HEK293 (cell line): ENCODE results near the gene RETNLB.

ENCODE experiments used
- CTCF ChIA-PET: fragments of 350-600 bp; formaldehyde crosslinking; extraction: SDS; loops from one replicate; lab custom pipeline; 2021; ENCODE audit warnings: antibody characterized with exemption; lab: Yijun Ruan, JAX
- POLR2A ChIA-PET: fragments of 300-600 bp; formaldehyde crosslinking; extraction: SDS; loops from one replicate; lab custom pipeline; 2020; ENCODE audit warnings: antibody characterized with exemption, inconsistent platforms; lab: Yijun Ruan, JAX
- H3K27ac ChIP-seq: fragments of 200-500 bp; sonication (Bioruptor generic); 2 replicates; pipeline ENCODE4 v1.5.1; 2014; ENCODE audit warnings: low read depth, low read length, control low read depth, inconsistent platforms; ENCODE audit errors: extremely low read depth
- H3K36me3 ChIP-seq, 2 experiments: fragments of 200-500 bp in 1 of 2; sonication (Bioruptor generic) in 1 of 2; 1 replicate in 1 of 2; 2 replicates in 1 of 2; pipeline ENCODE4 v1.5.1; 2014 to 2017; ENCODE audit warnings: inconsistent platforms in 2 of 2, low read length in 2 of 2; ENCODE audit not compliant: control insufficient read depth in 2 of 2, insufficient read depth in 1 of 2
- H3K4me1 ChIP-seq: fragments of 200-500 bp; sonication (Bioruptor generic); 2 replicates; pipeline ENCODE4 v1.5.1; 2014; ENCODE audit warnings: mild to moderate bottlenecking, low read length, inconsistent platforms; ENCODE audit not compliant: control insufficient read depth, insufficient read depth
- H3K4me3 ChIP-seq: 2 replicates; pipeline ENCODE4 v1.5.1; 2011; ENCODE audit warnings: low read depth, mild to moderate bottlenecking, control low read depth, low read length, moderate library complexity
- H3K9me3 ChIP-seq: fragments of 200-500 bp; sonication (Bioruptor generic); 2 replicates; pipeline ENCODE4 v1.5.1; 2014; ENCODE audit warnings: low read depth, low read length, inconsistent platforms; ENCODE audit not compliant: control insufficient read depth, insufficient read depth
- ELK4 ChIP-seq: IDR thresholded peaks from 2 replicates; pipeline ENCODE4 v1.6.1; 2011; ENCODE audit warnings: mild to moderate bottlenecking, low read depth, low read length, borderline replicate concordance
- KLF17 ChIP-seq: fragments of 450-650 bp; formaldehyde crosslinking; IDR thresholded peaks from 2 replicates; pipeline ENCODE4 v1.5.1; 2016; ENCODE audit warnings: missing biosample characterization, missing genetic modification characterization
- KLF7 ChIP-seq: fragments of 450-650 bp; formaldehyde crosslinking; IDR thresholded peaks from 2 replicates; pipeline ENCODE4 v1.5.1; 2016; ENCODE audit warnings: missing biosample characterization, missing genetic modification characterization, borderline replicate concordance
- MEIS1 ChIP-seq: sonication (generic); formaldehyde crosslinking; IDR thresholded peaks from 2 replicates; pipeline ENCODE4 v1.8.1; 2022; ENCODE audit warnings: missing genetic modification reagents, mild to moderate bottlenecking, borderline replicate concordance
- PATZ1 ChIP-seq: fragments of 450-650 bp; formaldehyde crosslinking; IDR thresholded peaks from 2 replicates; pipeline ENCODE4 v1.5.1; 2016; ENCODE audit warnings: missing biosample characterization, missing genetic modification characterization
- PRDM2 ChIP-seq: fragments of 450-650 bp; formaldehyde crosslinking; IDR thresholded peaks from 2 replicates; pipeline ENCODE4 v1.5.1; 2016; ENCODE audit warnings: missing biosample characterization, missing genetic modification characterization, borderline replicate concordance
- SCRT1 ChIP-seq: fragments of 450-650 bp; formaldehyde crosslinking; IDR thresholded peaks from 2 replicates; pipeline ENCODE4 v1.5.1; 2016; ENCODE audit warnings: missing biosample characterization, missing genetic modification characterization, borderline replicate concordance
- SCRT2 ChIP-seq: fragments of 450-650 bp; formaldehyde crosslinking; IDR thresholded peaks from 2 replicates; pipeline ENCODE4 v1.5.1; 2016; ENCODE audit warnings: missing biosample characterization, missing genetic modification characterization
- SP3 ChIP-seq: fragments of 450-650 bp; formaldehyde crosslinking; IDR thresholded peaks from 2 replicates; pipeline ENCODE4 v1.5.1; 2016; ENCODE audit warnings: missing biosample characterization, missing genetic modification characterization
- TCF7L2 ChIP-seq: IDR thresholded peaks from 2 replicates; pipeline ENCODE4 v1.6.1; 2011; ENCODE audit warnings: low read depth, mild to moderate bottlenecking, inconsistent platforms, low read length, moderate library complexity, borderline replicate concordance
- ZFP69B ChIP-seq: fragments of 450-650 bp; formaldehyde crosslinking; IDR thresholded peaks from 2 replicates; pipeline ENCODE4 v1.5.1; 2016; ENCODE audit warnings: missing biosample characterization, missing genetic modification characterization
- ZNF140 ChIP-seq: fragments of 450-650 bp; formaldehyde crosslinking; IDR thresholded peaks from 2 replicates; pipeline ENCODE4 v1.5.1; 2016; ENCODE audit warnings: missing biosample characterization, missing genetic modification characterization
- ZNF221 ChIP-seq: fragments of 450-650 bp; formaldehyde crosslinking; IDR thresholded peaks from 2 replicates; pipeline ENCODE4 v1.5.1; 2017; ENCODE audit warnings: missing biosample characterization, missing genetic modification characterization, borderline replicate concordance
- ZNF280D ChIP-seq: fragments of 450-650 bp; formaldehyde crosslinking; IDR thresholded peaks from 2 replicates; pipeline ENCODE4 v1.5.1; 2016; ENCODE audit warnings: missing biosample characterization, missing genetic modification characterization
- ZNF362 ChIP-seq: fragments of 450-650 bp; formaldehyde crosslinking; IDR thresholded peaks from 2 replicates; pipeline ENCODE4 v1.5.1; 2016; ENCODE audit warnings: missing biosample characterization, missing genetic modification characterization
- ZNF501 ChIP-seq: fragments of 450-650 bp; formaldehyde crosslinking; IDR thresholded peaks from 2 replicates; pipeline ENCODE4 v1.5.1; 2016; ENCODE audit warnings: missing biosample characterization, missing genetic modification characterization
- ZNF549 ChIP-seq: fragments of 450-650 bp; IDR thresholded peaks from 2 replicates; pipeline ENCODE4 v1.5.1; 2018; ENCODE audit warnings: missing biosample characterization, missing genetic modification characterization, mild to moderate bottlenecking, inconsistent platforms, moderate library complexity
- ZNF585B ChIP-seq: fragments of 450-650 bp; formaldehyde crosslinking; IDR thresholded peaks from 2 replicates; pipeline ENCODE4 v1.5.1; 2016; ENCODE audit warnings: missing biosample characterization, missing genetic modification characterization
- ZNF654 ChIP-seq: fragments of 450-650 bp; formaldehyde crosslinking; IDR thresholded peaks from 2 replicates; pipeline ENCODE4 v1.5.1; 2016; ENCODE audit warnings: low read depth, missing biosample characterization, missing genetic modification characterization
- ZNF670 ChIP-seq: fragments of 450-650 bp; formaldehyde crosslinking; IDR thresholded peaks from 2 replicates; pipeline ENCODE4 v1.5.1; 2016; ENCODE audit warnings: missing biosample characterization, missing genetic modification characterization, low read depth
- ZSCAN16 ChIP-seq: fragments of 450-650 bp; formaldehyde crosslinking; IDR thresholded peaks from 2 replicates; pipeline ENCODE4 v1.5.1; 2016; ENCODE audit warnings: missing biosample characterization, missing genetic modification characterization
- ZSCAN23 ChIP-seq: fragments of 450-650 bp; formaldehyde crosslinking; IDR thresholded peaks from 2 replicates; pipeline ENCODE4 v1.5.1; 2016; ENCODE audit warnings: missing biosample characterization, missing genetic modification characterization

The RETNLB gene

GRCh38 chr3:108804437-108804836, 47.2 kb upstream of the RETNLB start:
- no peaks in the 10 kb centered on the region for H3K4me1 ChIP-seq
- ChIA-PET POLR2A (no interaction called here), CTCF (no interaction called here)
- no peaks in the 10 kb centered on the region for H3K9me3 ChIP-seq
- TF ChIP-seq ZNF221 (no peak), KLF17 (tag by site-specific recombination) (no peak), KLF7 (tag by site-specific recombination) (no peak), MEIS1 (CRISPR knock-in tag) (no peak), ZSCAN23 (tag by site-specific recombination) (no peak), PATZ1 (no peak), ZNF670 (tag by site-specific recombination) (no peak), ZNF280D (tag by site-specific recombination) (no peak), ZNF585B (tag by site-specific recombination) (no peak)
- no peak overlapping the region for H3K27ac ChIP-seq
- no peak overlapping the region for H3K4me3 ChIP-seq
- no peaks in the 10 kb centered on the region for H3K36me3 ChIP-seq

GRCh38 chr3:108791473-108791872, 34.3 kb upstream of the RETNLB start:
- H3K36me3 ChIP-seq, result no peaks in the 10 kb centered on the region
- POLR2A ChIA-PET, result no interaction called here
- no peak overlapping the region for H3K27ac ChIP-seq
- H3K9me3 ChIP-seq, result no peaks in the 10 kb centered on the region
- no peaks in the 10 kb centered on the region for H3K4me1 ChIP-seq
- CTCF ChIA-PET, result no interaction called here
- no peak overlapping the region for H3K4me3 ChIP-seq
- TF ChIP-seq SP3 (tag by site-specific recombination) (no peak), SCRT1 (tag by site-specific recombination) (no peak), SCRT2 (tag by site-specific recombination) (no peak), ZNF549 (no peak), ZNF501 (tag by site-specific recombination) (no peak), ZNF654 (tag by site-specific recombination) (no peak), ZNF585B (tag by site-specific recombination) (no peak), TCF7L2 (no peak), ZSCAN16 (tag by site-specific recombination) (no peak), ELK4 (no peak), PRDM2 (tag by site-specific recombination) (no peak), ZNF362 (no peak), ZNF140 (no peak), ZFP69B (tag by site-specific recombination) (no peak)
